Neuronal stem cell (in vitro differentiated cells): Measurements from ENCODE around the gene SARDH.
"Not testable (repeated sequence)": the region's sequence is repeated elsewhere in the genome, so short reads cannot be mapped to it uniquely, and the experiment has no call there.

Experiments used
- DNase-seq: peaks from one replicate; pipeline ENCODE4 v3.0.0-alpha.2; 2013; ENCODE audit warnings: low spot score
- H2AFZ ChIP-seq: one replicate; pipeline ENCODE4 v1.6.1; 2013; ENCODE audit warnings: mild to moderate bottlenecking, low read length, inconsistent platforms
- H2AK5ac ChIP-seq: 2 replicates; pipeline ENCODE4 v1.6.1; 2013; ENCODE audit warnings: low read depth, mild to moderate bottlenecking, inconsistent platforms, low read length, moderate library complexity, mixed read lengths
- H2BK120ac ChIP-seq: 2 replicates; pipeline ENCODE4 v1.6.1; 2013; ENCODE audit warnings: low read depth, mild to moderate bottlenecking, inconsistent platforms, low read length, moderate library complexity, mixed read lengths
- H2BK12ac ChIP-seq: one replicate; pipeline ENCODE4 v1.6.1; 2013; ENCODE audit warnings: low read length, inconsistent platforms
- H2BK15ac ChIP-seq: 2 replicates; pipeline ENCODE4 v1.6.1; 2013; ENCODE audit warnings: mild to moderate bottlenecking, low read length, inconsistent platforms, mixed read lengths
- H2BK5ac ChIP-seq: one replicate; pipeline ENCODE4 v1.6.1; 2013; ENCODE audit warnings: inconsistent platforms, mild to moderate bottlenecking, low read length, moderate library complexity
- H3K14ac ChIP-seq: one replicate; pipeline ENCODE4 v1.6.1; 2013; ENCODE audit warnings: low read length, inconsistent platforms
- H3K18ac ChIP-seq: 2 replicates; pipeline ENCODE4 v1.6.1; 2013; ENCODE audit warnings: low read length, inconsistent platforms
- H3K23ac ChIP-seq: 2 replicates; pipeline ENCODE4 v1.6.1; 2013; ENCODE audit warnings: low read depth, mild to moderate bottlenecking, mixed read lengths, low read length, inconsistent platforms; ENCODE audit not compliant: poor library complexity
- H3K27ac ChIP-seq: replicated peaks from 3 replicates; pipeline ENCODE4 v1.5.1; 2013; ENCODE audit warnings: low read length, inconsistent platforms
- H3K27me3 ChIP-seq, 3 experiments: 2 replicates each; pipeline ENCODE4 v1.6.1; 2013; ENCODE audit warnings: low read length in 3 of 3, mild to moderate bottlenecking in 2 of 3, inconsistent platforms in 1 of 3, low read depth in 1 of 3, mixed read lengths in 1 of 3, moderate library complexity in 1 of 3; ENCODE audit not compliant: control insufficient read depth in 3 of 3, insufficient read depth in 3 of 3
- H3K36me3 ChIP-seq, 2 donors: replicated peaks in 1 of 2; 2 replicates each; pipeline ENCODE4 v1.6.1; 2013; ENCODE audit warnings: low read length in 2 of 2; ENCODE audit not compliant: control insufficient read depth in 2 of 2, insufficient read depth in 2 of 2
- H3K4ac ChIP-seq: 2 replicates; pipeline ENCODE4 v1.6.1; 2013; ENCODE audit warnings: inconsistent platforms, mild to moderate bottlenecking, low read length, moderate library complexity
- H3K4me1 ChIP-seq, 2 donors: 1 replicate in 1 of 2; 2 replicates in 1 of 2; pipeline ENCODE4 v1.6.1; 2013; ENCODE audit warnings: low read length in 2 of 2, low read depth in 1 of 2; ENCODE audit not compliant: control insufficient read depth in 2 of 2, insufficient read depth in 1 of 2
- H3K4me2 ChIP-seq: one replicate; pipeline ENCODE4 v1.6.1; 2013; ENCODE audit warnings: mild to moderate bottlenecking, low read length, inconsistent platforms; ENCODE audit not compliant: insufficient read depth, poor library complexity, severe bottlenecking
- H3K4me3 ChIP-seq, 2 donors: 2 replicates each; pipeline ENCODE4 v1.5.1; 2013; ENCODE audit warnings: low read length in 2 of 2, mild to moderate bottlenecking in 2 of 2, inconsistent platforms in 1 of 2, moderate library complexity in 1 of 2
- H3K79me1 ChIP-seq: one replicate; pipeline ENCODE4 v1.6.1; 2013; ENCODE audit warnings: low read depth, mild to moderate bottlenecking, inconsistent platforms, low read length, moderate library complexity
- H3K9ac ChIP-seq: one replicate; pipeline ENCODE4 v1.6.1; 2013; ENCODE audit warnings: mild to moderate bottlenecking, low read depth, low read length, inconsistent platforms; ENCODE audit not compliant: poor library complexity
- H3K9me3 ChIP-seq, 2 donors: replicated peaks in 1 of 2; 2 replicates each; pipeline versions ENCODE3 to v1.6.1; 2013; ENCODE audit warnings: low read length in 2 of 2, mild to moderate bottlenecking in 2 of 2, inconsistent platforms in 1 of 2, low read depth in 1 of 2, mixed read lengths in 1 of 2, moderate library complexity in 1 of 2; ENCODE audit not compliant: control insufficient read depth in 2 of 2, insufficient read depth in 1 of 2
- H4K8ac ChIP-seq: one replicate; pipeline ENCODE4 v1.6.1; 2013; ENCODE audit warnings: low read depth, mild to moderate bottlenecking, inconsistent platforms, low read length, moderate library complexity
- H4K91ac ChIP-seq: one replicate; pipeline ENCODE4 v1.6.1; 2013; ENCODE audit warnings: low read length, low read depth, mild to moderate bottlenecking, inconsistent platforms; ENCODE audit not compliant: poor library complexity
- WGBS, 2 donors: extraction: QIAGEN DNeasy Blood & Tissue Kit; methylation state at CpG; one replicate each; pipeline ENCODE4 v1.1.7; 2013; ENCODE audit warnings: missing lambda C conversion rate in 2 of 2, mixed read lengths in 1 of 2; ENCODE audit not compliant: insufficient read length in 2 of 2, insufficient replicate concordance in 1 of 2; ENCODE audit errors: extremely low coverage in 2 of 2; 5-methylcytosine and 5-hydroxymethylcytosine counted together

SARDH gene

GRCh38 chr9:133627341-133627740 lies 110.8 kb downstream of the SARDH start:
- H3K4me1 ChIP-seq, result no peaks in the 10 kb centered on the region
- no peak overlapping the region for H2BK5ac ChIP-seq
- peaks cover 0 to 7% of the 10 kb centered on the region in 2 donors for H3K9me3 ChIP-seq
- H3K9ac ChIP-seq, result no peak overlapping the region
- peaks cover 0 to 10% (median 0%) of the 10 kb centered on the region in 3 experiments for H3K27me3 ChIP-seq
- H3K27ac ChIP-seq, result no peak overlapping the region
- no peaks in the 10 kb centered on the region for H3K36me3 ChIP-seq
- H3K4ac ChIP-seq, result no peak overlapping the region
- no peak overlapping the region for H3K14ac ChIP-seq
- H3K18ac ChIP-seq, result no peak overlapping the region
- H4K91ac ChIP-seq, result no peak overlapping the region
- no peak for DNase-seq
- H2AK5ac ChIP-seq, result no peak overlapping the region
- H3K23ac ChIP-seq, result no peak overlapping the region
- no peak overlapping the region for H2BK120ac ChIP-seq
- H3K4me2 ChIP-seq, result no peak overlapping the region
- no CpG with 5 or more reads among the region's 3 CpGs for WGBS, 2 donors
- no peak overlapping the region for H2BK12ac ChIP-seq
- H3K79me1 ChIP-seq, result no peaks in the 10 kb centered on the region
- no peak overlapping the region for H3K4me3 ChIP-seq
- no peak overlapping the region for H4K8ac ChIP-seq
- no peak overlapping the region for H2AFZ ChIP-seq
- H2BK15ac ChIP-seq, result no peak overlapping the region

- not testable (repeated sequence) for H2BK15ac ChIP-seq, H2BK12ac ChIP-seq, H2AK5ac ChIP-seq, DNase-seq, H4K91ac ChIP-seq, H3K14ac ChIP-seq, H3K9me3 ChIP-seq, H3K79me1 ChIP-seq, H3K36me3 ChIP-seq, H3K4me1 ChIP-seq, H3K27ac ChIP-seq, H3K23ac ChIP-seq, H3K4me3 ChIP-seq, H2BK120ac ChIP-seq, H2BK5ac ChIP-seq, H3K9ac ChIP-seq, H4K8ac ChIP-seq, H3K18ac ChIP-seq, H2AFZ ChIP-seq, H3K4ac ChIP-seq, H3K4me2 ChIP-seq
- H3K27me3 ChIP-seq, result peaks cover 0 to 16% (median 0%) of the 10 kb centered on the region in 3 experiments
Observed at GRCh38 chr9:133626008-133626407, 112.1 kb downstream of the SARDH start.

GRCh38 chr9:133622555-133622954 lies 115.6 kb downstream of the SARDH start:
- H2BK15ac ChIP-seq, result no peak overlapping the region
- no peak overlapping the region for H2AK5ac ChIP-seq
- H4K8ac ChIP-seq, result no peak overlapping the region
- no CpG with 5 or more reads among the region's 5 CpGs for WGBS, 2 donors
- no peak overlapping the region for H3K27ac ChIP-seq
- no peak for DNase-seq
- no peaks in the 10 kb centered on the region for H3K36me3 ChIP-seq
- H2AFZ ChIP-seq, result no peak overlapping the region
- no peak overlapping the region for H4K91ac ChIP-seq
- no peak overlapping the region for H3K14ac ChIP-seq
- H3K79me1 ChIP-seq, result no peaks in the 10 kb centered on the region
- no peak overlapping the region for H3K4me3 ChIP-seq
- no peak overlapping the region for H3K9ac ChIP-seq
- H3K18ac ChIP-seq, result no peak overlapping the region
- H3K27me3 ChIP-seq, result peaks cover 0 to 37% (median 0%) of the 10 kb centered on the region in 3 experiments
- H2BK12ac ChIP-seq, result no peak overlapping the region
- H2BK5ac ChIP-seq, result no peak overlapping the region
- H3K23ac ChIP-seq, result no peak overlapping the region
- no peak overlapping the region for H3K4ac ChIP-seq
- no peaks in the 10 kb centered on the region for H3K4me1 ChIP-seq
- H3K9me3 ChIP-seq, result peaks cover 0 to 7% of the 10 kb centered on the region in 2 donors
- no peak overlapping the region for H2BK120ac ChIP-seq
- no peak overlapping the region for H3K4me2 ChIP-seq

GRCh38 chr9:133621725-133622267 lies 116.4 kb downstream of the SARDH start:
- no peaks in the 10 kb centered on the region for H3K4me1 ChIP-seq
- WGBS, 2 donors, result no CpG with 5 or more reads among the region's 11 CpGs
- H3K4me3 ChIP-seq, result no peak overlapping the region
- no peak overlapping the region for H2AK5ac ChIP-seq
- peaks cover 0 to 42% (median 0%) of the 10 kb centered on the region in 3 experiments for H3K27me3 ChIP-seq
- H2BK12ac ChIP-seq, result no peak overlapping the region
- no peak overlapping the region for H3K4me2 ChIP-seq
- no peaks in the 10 kb centered on the region for H3K79me1 ChIP-seq
- no peak overlapping the region for H3K14ac ChIP-seq
- DNase-seq, result no peak
- no peak overlapping the region for H4K8ac ChIP-seq
- H3K18ac ChIP-seq, result no peak overlapping the region
- H4K91ac ChIP-seq, result no peak overlapping the region
- no peak overlapping the region for H2BK15ac ChIP-seq
- H3K27ac ChIP-seq, result no peak overlapping the region
- H3K4ac ChIP-seq, result no peak overlapping the region
- H3K9ac ChIP-seq, result no peak overlapping the region
- no peak overlapping the region for H2AFZ ChIP-seq
- H2BK5ac ChIP-seq, result no peak overlapping the region
- H2BK120ac ChIP-seq, result no peak overlapping the region
- H3K23ac ChIP-seq, result no peak overlapping the region
- H3K9me3 ChIP-seq, result peaks cover 0 to 4% of the 10 kb centered on the region in 2 donors
- no peaks in the 10 kb centered on the region for H3K36me3 ChIP-seq
